Naive thymus-derived CD8-positive, alpha-beta T cell (primary cell): Measurements from ENCODE around the gene IGSF6. TPM values are rescaled to one million over a fixed set of nuclear protein-coding genes. Genes with fewer than 3 reads are reported as not detected.
A peak's percentile ranks its signal among the peaks of the same experiment; 100 is the strongest.

Experiments
- ATAC-seq, 2 donors: fragments of 150-1000 bp; cut with Tn5 transposase in 1 of 2; sonication (Bioruptor Pico), chemical (Tn5 transposase) in 1 of 2; 1 replicate in 1 of 2; 2 replicates in 1 of 2; pipeline ENCODE4 v1.10.0; 2021; ENCODE audit warnings: mild to moderate bottlenecking in 2 of 2, moderate library complexity in 2 of 2
- POLR2A ChIA-PET: fragments of 350-600 bp; sonication (Branson Sonifier 250); formaldehyde crosslinking; loops from one replicate; lab custom pipeline; 2021; ENCODE audit warnings: antibody characterized with exemption; lab: Charles Lee
- DNase-seq, 10 donors: peaks; one replicate each; pipeline versions ENCODE4 v3.0.0 to v3.0.0-alpha.2; 2020 to 2022
- H3K27ac Mint-ChIP-seq, 10 donors: one replicate each; pipeline ENCODE4 v1.8.0; 2020 to 2022; ENCODE audit warnings: mild to moderate bottlenecking in 10 of 10, mixed read lengths in 10 of 10, moderate library complexity in 4 of 10, inconsistent platforms in 1 of 10
- H3K27me3 Mint-ChIP-seq, 5 donors: one replicate each; pipeline ENCODE4 v1.8.0; 2021 to 2022; ENCODE audit warnings: mixed read lengths in 5 of 5
- H3K36me3 Mint-ChIP-seq, 3 donors: one replicate each; pipeline ENCODE4 v1.8.0; 2020 to 2022; ENCODE audit warnings: mixed read lengths in 3 of 3, mild to moderate bottlenecking in 2 of 3, inconsistent platforms in 1 of 3
- H3K4me1 Mint-ChIP-seq, 4 donors: one replicate each; pipeline ENCODE4 v1.8.0; 2021 to 2022; ENCODE audit warnings: mixed read lengths in 4 of 4
- H3K4me3 Mint-ChIP-seq, 10 donors: one replicate each; pipeline ENCODE4 v1.8.0; 2020 to 2022; ENCODE audit warnings: mild to moderate bottlenecking in 10 of 10, mixed read lengths in 10 of 10, moderate library complexity in 6 of 10, inconsistent platforms in 1 of 10
- H3K9me3 Mint-ChIP-seq, 9 donors: one replicate each; pipeline ENCODE4 v1.8.0; 2020 to 2022; ENCODE audit warnings: mixed read lengths in 9 of 9, mild to moderate bottlenecking in 3 of 9, inconsistent platforms in 1 of 9, moderate library complexity in 1 of 9
- polyA plus RNA-seq, 3 donors: library from polyadenylated mRNA; unstranded; fragments of 300-500 nt; fragmentation: Illumina TruSeq; gene quantifications; one replicate each; pipeline ENCODE4 v1.2.3, GENCODE V29; 2021
- total RNA-seq, 8 experiments: library from RNA in 2 of 8; stranded (reverse) in 2 of 8; gene quantifications; one replicate each; pipeline ENCODE4 v1.2.3 and lab custom pipeline; 2021 to 2026

Gene IGSF6
- total and polyA plus RNA-seq, 5 experiments from 2014 or later, result 0.16 to 0.69 (median 0.28) TPM

DNA sequence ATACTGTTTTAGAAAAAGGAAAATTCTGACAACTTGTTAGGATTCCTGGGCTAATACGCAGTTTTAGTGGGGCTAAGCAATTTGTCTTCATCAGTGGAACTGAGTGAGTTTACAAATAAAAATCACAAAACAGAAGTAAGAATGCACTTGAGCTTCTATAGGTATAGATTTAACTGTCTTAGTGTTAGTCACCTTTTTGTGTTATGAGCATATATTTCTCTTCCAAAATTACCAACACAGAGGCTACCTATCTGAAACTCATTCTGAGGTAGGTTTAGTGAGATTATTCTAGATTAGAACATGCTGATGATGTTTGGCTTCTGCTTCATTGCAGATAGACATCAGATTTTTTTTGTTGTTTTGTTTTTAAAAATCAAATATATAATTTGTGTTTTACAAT is 29.9 kb downstream of the IGSF6 start:
- POLR2A ChIA-PET, result interaction anchor here (0.6 to 0.8 kb wide), 3 partner anchors 18 to 34 kb away, joined by 3 to 5 read pairs (median 4); no protein-coding TSS in a partner anchor
- Mint-ChIP-seq H3K27me3 (no peaks in the 10 kb centered on the region), H3K4me1 (peaks cover 16 to 74% (median 47%) of the 10 kb centered on the region in 4 donors), H3K27ac (peak overlapping the region in 3 of 10 donors; percentile 4 to 9 (median 6)), H3K4me3 (no peak overlapping the region), H3K9me3 (no peaks in the 10 kb centered on the region), H3K36me3 (peaks cover 4 to 71% (median 17%) of the 10 kb centered on the region in 3 donors)
- DNase-seq (no peak), ATAC-seq (no peak)

- ATAC-seq (no peak), DNase-seq (no peak)
- POLR2A ChIA-PET, result interaction anchor here (0.8 to 1.6 kb wide), 3 partner anchors 20 to 102 kb away, joined by 3 to 4 read pairs (median 3); no protein-coding TSS in a partner anchor
- peaks cover 15 to 70% (median 46%) of the 10 kb centered on the region in 4 donors for H3K4me1 Mint-ChIP-seq
- H3K27me3 Mint-ChIP-seq, result no peaks in the 10 kb centered on the region
- H3K27ac Mint-ChIP-seq, result peak overlapping the region in 3 of 10 donors; percentile 29 to 64 (median 44)
- H3K4me3 Mint-ChIP-seq, result peak overlapping the region in 1 of 10 donors; percentile 18
- H3K36me3 Mint-ChIP-seq, result peaks cover 4 to 69% (median 17%) of the 10 kb centered on the region in 3 donors
- H3K9me3 Mint-ChIP-seq, result no peaks in the 10 kb centered on the region
Measured at GRCh38 chr16:21620592-21620991, 31.8 kb downstream of the IGSF6 start.

DNA sequence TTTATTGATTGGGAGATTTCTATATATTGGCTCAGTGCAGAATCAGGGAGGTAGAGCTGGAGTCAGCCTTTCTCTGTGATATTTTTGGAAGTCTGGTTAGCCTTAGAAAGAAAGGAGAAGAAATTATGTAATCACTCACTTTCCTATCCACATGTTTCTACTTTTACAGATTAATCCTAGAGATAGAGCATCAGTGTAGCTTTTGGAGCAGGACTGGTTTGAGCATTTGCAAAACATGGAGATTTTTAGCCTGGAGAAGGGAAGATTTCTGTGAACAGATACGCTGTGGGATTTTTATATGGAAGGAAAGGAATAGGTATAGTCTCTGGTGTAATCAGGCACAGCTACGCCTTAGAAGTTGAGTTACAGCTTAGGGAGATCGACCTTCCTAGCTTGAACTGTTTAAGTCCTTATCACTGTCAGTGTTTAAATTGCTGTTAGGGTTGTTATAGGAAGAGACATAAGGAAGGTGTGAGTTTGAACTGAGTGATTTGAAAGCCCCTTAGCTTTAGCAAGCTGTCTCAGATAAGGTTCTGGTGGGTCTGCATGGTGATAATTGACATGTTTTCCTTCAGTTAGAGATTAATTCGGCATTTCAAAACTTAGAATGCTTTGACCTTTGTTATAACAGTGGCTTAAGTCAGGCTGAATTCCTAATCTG is 32.5 kb downstream of the IGSF6 start:
- DNase-seq (no peak), ATAC-seq (no peak)
- Mint-ChIP-seq H3K4me3 (no peak overlapping the region), H3K36me3 (peaks cover 4 to 66% (median 17%) of the 10 kb centered on the region in 3 donors), H3K27me3 (no peaks in the 10 kb centered on the region), H3K27ac (peak overlapping the region in 3 of 10 donors; percentile 34 to 54 (median 39)), H3K9me3 (no peaks in the 10 kb centered on the region), H3K4me1 (peaks cover 18 to 70% (median 50%) of the 10 kb centered on the region in 4 donors)
- POLR2A ChIA-PET, result interaction anchor here (0.8 to 1.6 kb wide), 3 partner anchors 19 to 102 kb away, joined by 3 to 4 read pairs (median 3); no protein-coding TSS in a partner anchor

DNA sequence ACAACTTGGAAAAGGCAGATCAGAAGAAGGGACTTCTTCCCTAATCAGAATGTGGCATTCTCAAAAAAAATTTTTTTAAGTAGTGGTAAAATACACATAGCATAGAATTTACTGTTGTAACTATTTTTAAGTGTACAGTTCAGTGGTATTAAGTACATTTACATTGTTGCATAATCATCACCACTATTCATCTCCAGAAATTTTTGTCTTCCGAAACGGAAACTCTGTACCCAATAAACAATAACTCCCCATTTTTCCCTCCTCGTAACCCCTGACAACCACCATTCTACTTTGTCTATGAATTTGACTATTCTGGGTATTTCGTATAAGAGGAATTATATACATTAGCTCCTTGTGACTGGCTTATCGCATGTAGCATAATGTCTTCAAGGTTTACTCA is 34.1 kb downstream of the IGSF6 start:
- Mint-ChIP-seq H3K27ac (peak overlapping the region in 2 of 10 donors; percentile 44 to 51), H3K27me3 (no peaks in the 10 kb centered on the region)

GRCh38 chr16:21617607-21618006 is 34.8 kb downstream of the IGSF6 start:
- no peaks in the 10 kb centered on the region for H3K27me3 Mint-ChIP-seq
- no peak for ATAC-seq
- H3K4me1 Mint-ChIP-seq, result peaks cover 22 to 75% (median 58%) of the 10 kb centered on the region in 4 donors
- no peak overlapping the region for H3K4me3 Mint-ChIP-seq
- H3K9me3 Mint-ChIP-seq, result no peaks in the 10 kb centered on the region
- DNase-seq, result no peak
- POLR2A ChIA-PET, result no interaction called here
- H3K27ac Mint-ChIP-seq, result peak overlapping the region in 2 of 10 donors; percentile 38 to 44
- H3K36me3 Mint-ChIP-seq, result peaks cover 4 to 60% (median 14%) of the 10 kb centered on the region in 3 donors

More for the DNA sequence above, 34.1 kb downstream of the IGSF6 start:
- DNase-seq (no peak), ATAC-seq (no peak)
- H3K4me1 Mint-ChIP-seq, result peaks cover 21 to 75% (median 57%) of the 10 kb centered on the region in 4 donors
- POLR2A ChIA-PET, result no interaction called here
- H3K36me3 Mint-ChIP-seq, result peaks cover 4 to 65% (median 15%) of the 10 kb centered on the region in 3 donors
- H3K4me3 Mint-ChIP-seq, result no peak overlapping the region
- H3K9me3 Mint-ChIP-seq, result no peaks in the 10 kb centered on the region

DNA sequence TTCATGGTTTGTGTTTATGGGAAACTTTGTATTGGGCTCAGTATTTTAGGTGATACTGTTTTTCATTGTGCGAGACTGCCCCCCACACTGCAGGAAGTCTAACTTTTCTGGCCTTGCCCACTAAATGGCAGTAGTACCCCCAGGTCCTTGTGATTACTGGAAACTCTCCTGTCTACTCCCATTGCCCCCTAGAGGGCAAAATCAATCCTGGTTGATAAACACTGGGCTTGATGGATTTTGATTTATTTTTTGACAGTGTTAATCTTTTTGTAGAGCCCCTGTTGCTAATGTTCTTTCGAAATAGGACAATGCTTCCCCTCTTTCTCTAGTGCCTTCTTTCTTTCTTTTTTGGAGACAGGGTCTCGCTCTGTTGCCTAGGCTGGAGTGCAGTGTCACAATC is 37.5 kb downstream of the IGSF6 start:
- no peaks in the 10 kb centered on the region for H3K9me3 Mint-ChIP-seq
- peaks cover 4 to 52% (median 14%) of the 10 kb centered on the region in 3 donors for H3K36me3 Mint-ChIP-seq
- peaks cover 31 to 76% (median 64%) of the 10 kb centered on the region in 4 donors for H3K4me1 Mint-ChIP-seq
- peak overlapping the region in 5 of 10 donors; percentile 2 to 59 (median 19) for H3K27ac Mint-ChIP-seq
- ATAC-seq, result no peak
- no peak for DNase-seq
- H3K4me3 Mint-ChIP-seq, result no peak overlapping the region
- no peaks in the 10 kb centered on the region for H3K27me3 Mint-ChIP-seq
- POLR2A ChIA-PET, result no interaction called here

DNA sequence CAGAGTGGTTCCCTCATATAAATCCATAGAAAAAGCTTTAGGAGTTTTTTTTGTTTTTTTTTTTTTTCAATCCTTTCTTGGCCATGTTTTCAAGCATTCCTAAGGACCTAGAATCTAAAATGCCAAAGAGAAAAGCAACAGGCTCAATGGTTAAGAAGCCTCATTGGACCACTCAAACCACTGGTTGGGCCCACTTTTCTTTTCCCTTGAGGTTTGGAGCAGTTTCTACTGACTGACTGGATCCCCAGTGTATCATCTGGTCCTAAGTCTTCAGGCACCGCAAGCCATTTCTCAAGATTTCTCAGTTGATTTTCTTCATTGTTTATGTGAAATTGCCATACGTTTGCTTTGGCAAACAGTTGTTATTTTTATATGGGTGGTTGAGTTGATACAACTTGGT is 38.6 kb downstream of the IGSF6 start:
- Mint-ChIP-seq H3K9me3 (no peaks in the 10 kb centered on the region), H3K27me3 (no peaks in the 10 kb centered on the region), H3K27ac (peak overlapping the region in 1 of 10 donors; percentile 19), H3K4me1 (peaks cover 38 to 79% (median 70%) of the 10 kb centered on the region in 4 donors), H3K36me3 (peaks cover 4 to 42% (median 10%) of the 10 kb centered on the region in 3 donors), H3K4me3 (no peak overlapping the region)
- DNase-seq, result no peak
- POLR2A ChIA-PET, result interaction anchor here (0.6 kb wide), 1 partner anchor 654 kb away, joined by 3 read pairs; no protein-coding TSS in a partner anchor
- ATAC-seq, result no peak

DNA sequence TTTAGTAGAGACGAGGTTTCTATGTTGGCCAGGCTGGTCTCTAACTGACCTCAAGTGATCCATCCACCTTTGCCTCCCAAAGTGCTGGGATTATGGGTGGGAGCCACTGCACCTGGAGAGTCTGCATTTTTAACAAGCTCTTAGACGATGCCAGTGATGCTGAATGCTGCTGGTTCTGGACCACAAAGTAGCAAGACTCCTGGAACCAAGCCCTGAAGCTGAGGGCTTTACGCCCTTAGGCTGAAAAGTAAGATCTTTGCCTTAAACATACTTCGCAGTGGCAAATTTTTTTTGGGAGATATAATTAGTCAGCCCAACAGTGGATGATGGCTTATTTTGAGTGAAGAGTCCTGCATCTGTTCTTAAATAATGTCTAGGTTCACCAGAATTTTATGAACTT is 39.0 kb downstream of the IGSF6 start:
- Mint-ChIP-seq H3K4me3 (no peak overlapping the region), H3K27me3 (no peaks in the 10 kb centered on the region), H3K4me1 (peaks cover 41 to 82% (median 74%) of the 10 kb centered on the region in 4 donors), H3K27ac (no peak overlapping the region), H3K9me3 (no peaks in the 10 kb centered on the region), H3K36me3 (peaks cover 4 to 38% (median 7%) of the 10 kb centered on the region in 3 donors)
- ATAC-seq, result no peak
- POLR2A ChIA-PET, result interaction anchor here (0.6 kb wide), 1 partner anchor 654 kb away, joined by 3 read pairs; no protein-coding TSS in a partner anchor
- DNase-seq, result no peak

DNA sequence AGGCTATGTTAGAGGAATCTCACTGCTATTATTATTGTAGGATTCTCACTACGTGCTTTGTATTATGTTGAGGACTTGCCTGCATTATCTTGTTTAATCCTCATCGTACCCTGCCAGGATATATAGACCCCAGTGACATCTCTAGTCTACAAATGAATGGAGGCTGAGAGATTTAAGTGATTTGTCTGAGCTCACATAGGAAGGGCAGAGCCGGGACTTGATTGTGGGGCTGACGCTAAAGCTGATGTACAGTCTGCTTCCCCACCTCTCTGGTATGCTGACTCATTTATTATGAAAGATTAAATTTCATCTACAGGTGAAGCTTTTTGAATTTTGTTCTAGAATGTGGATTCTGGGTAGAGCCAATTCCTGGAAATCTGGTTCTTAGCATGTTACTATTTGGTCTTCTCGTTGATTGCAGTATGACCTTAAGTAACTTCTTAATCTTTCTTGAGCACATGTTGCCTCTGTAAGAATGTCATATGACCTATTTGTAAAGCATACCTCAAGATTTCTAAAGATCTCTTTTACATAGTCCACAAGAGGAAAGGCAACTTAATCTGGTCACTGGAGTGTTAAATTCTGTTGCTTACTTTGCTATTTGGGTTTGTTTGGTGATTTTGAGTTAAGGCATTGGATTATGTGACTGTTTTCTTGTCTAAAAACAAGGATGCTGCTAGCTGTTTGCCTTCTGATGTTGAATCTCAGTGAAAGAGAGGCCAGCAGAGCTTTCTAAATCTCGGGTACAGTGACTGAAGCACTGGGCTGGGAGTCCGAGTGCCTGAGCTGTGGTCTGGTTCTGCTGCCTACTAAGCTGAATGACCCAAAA is 40.6 kb downstream of the IGSF6 start:
- peaks cover 0 to 24% (median 3%) of the 10 kb centered on the region in 3 donors for H3K36me3 Mint-ChIP-seq
- peak overlapping the region in 9 of 10 donors; percentile 3 to 78 (median 40) for H3K27ac Mint-ChIP-seq
- H3K9me3 Mint-ChIP-seq, result no peaks in the 10 kb centered on the region
- ATAC-seq (peak in 1 of 2 donors; percentile 27), DNase-seq (no peak)
- H3K4me1 Mint-ChIP-seq, result peaks cover 42 to 90% (median 82%) of the 10 kb centered on the region in 4 donors
- POLR2A ChIA-PET, result interaction anchor here (1.0 to 1.1 kb wide), 2 partner anchors 13 to 25 kb away, joined by 3 to 4 read pairs; partner anchors contain the start of gene METTL9
- H3K4me3 Mint-ChIP-seq, result peak overlapping the region in 8 of 10 donors; percentile 5 to 70 (median 28)
- H3K27me3 Mint-ChIP-seq, result no peaks in the 10 kb centered on the region

GRCh38 chr16:21611198-21611555 is 41.2 kb downstream of the IGSF6 start:
- DNase-seq (no peak), ATAC-seq (no peak)
- POLR2A ChIA-PET, result interaction anchor here (1.0 to 1.1 kb wide), 2 partner anchors 12 to 26 kb away, joined by 3 to 4 read pairs; partner anchors contain the start of gene METTL9
- Mint-ChIP-seq H3K4me1 (peaks cover 37 to 86% (median 81%) of the 10 kb centered on the region in 4 donors), H3K9me3 (no peaks in the 10 kb centered on the region), H3K36me3 (peaks cover 0 to 22% (median 3%) of the 10 kb centered on the region in 3 donors), H3K27ac (peak overlapping the region in 6 of 10 donors; percentile 3 to 78 (median 39)), H3K4me3 (peak overlapping the region in 2 of 10 donors; percentile 5 to 21), H3K27me3 (no peaks in the 10 kb centered on the region)

- H3K27ac Mint-ChIP-seq, result no peak overlapping the region
- no peak for DNase-seq
- peaks cover 36 to 85% (median 80%) of the 10 kb centered on the region in 4 donors for H3K4me1 Mint-ChIP-seq
- H3K36me3 Mint-ChIP-seq, result peaks cover 0 to 20% (median 3%) of the 10 kb centered on the region in 3 donors
- no peaks in the 10 kb centered on the region for H3K9me3 Mint-ChIP-seq
- ATAC-seq, result no peak
- no peak overlapping the region for H3K4me3 Mint-ChIP-seq
- POLR2A ChIA-PET, result interaction anchor here (1.0 kb wide), 1 partner anchor 12 kb away, joined by 3 read pairs; the partner anchor contains the start of gene METTL9
- no peaks in the 10 kb centered on the region for H3K27me3 Mint-ChIP-seq
Measured at GRCh38 chr16:21610766-21611165, 41.6 kb downstream of the IGSF6 start.

- Mint-ChIP-seq H3K36me3 (peaks cover 0 to 15% (median 3%) of the 10 kb centered on the region in 3 donors), H3K27me3 (no peaks in the 10 kb centered on the region), H3K9me3 (no peaks in the 10 kb centered on the region), H3K27ac (peak overlapping the region in 4 of 10 donors; percentile 15 to 74 (median 42)), H3K4me3 (peak overlapping the region in 4 of 10 donors; percentile 22 to 68 (median 40)), H3K4me1 (peaks cover 33 to 85% (median 77%) of the 10 kb centered on the region in 4 donors)
- no peak for ATAC-seq
- no peak for DNase-seq
- POLR2A ChIA-PET, result interaction anchor here (2.1 kb wide), 1 partner anchor 10 kb away, joined by 9 read pairs; the partner anchor contains the start of gene METTL9
Measured at GRCh38 chr16:21610006-21610544, 42.3 kb downstream of the IGSF6 start.
